Central memory CD4-positive, alpha-beta T cell (primary cell): Measurements from ENCODE around the gene CDX2.

ENCODE experiments used
- DNase-seq: peaks from one replicate; pipeline ENCODE4 v3.0.0; 2022

The CDX2 gene

GRCh38 chr13:27928353-27928804 is 40.7 kb downstream of the CDX2 start:
- DNase-seq: no peak

GRCh38 chr13:27927444-27928352 is 41.4 kb downstream of the CDX2 start:
- no peak for DNase-seq

GRCh38 chr13:27926644-27927434 is 42.3 kb downstream of the CDX2 start:
- DNase-seq: no peak

- DNase-seq: no peak
These were observed 43.7 kb downstream of the CDX2 start for GRCh38 chr13:27925220-27925991.

- no peak for DNase-seq
These were observed 44.5 kb downstream of the CDX2 start for GRCh38 chr13:27924529-27925141.

- no peak for DNase-seq
These were observed 45.2 kb downstream of the CDX2 start for GRCh38 chr13:27923794-27924528.

GRCh38 chr13:27922883-27923612 is 46.1 kb downstream of the CDX2 start:
- no peak for DNase-seq

- DNase-seq: no peak
These were observed 46.9 kb downstream of the CDX2 start for GRCh38 chr13:27921961-27922882.

GRCh38 chr13:27921421-27921960 is 47.6 kb downstream of the CDX2 start:
- DNase-seq: no peak

- DNase-seq: no peak
These were observed 48.3 kb downstream of the CDX2 start for GRCh38 chr13:27920677-27921420.

- DNase-seq: no peak
These were observed 49.0 kb downstream of the CDX2 start, which contains the start of gene PDX1 for GRCh38 chr13:27919934-27920676. Gene PDX1, plus strand, starts transcription at chr13:27920000. Its CDS starts 139 bp downstream, at chr13:27920139.

- DNase-seq: no peak
These were observed 49.5 kb downstream of the CDX2 start for GRCh38 chr13:27919659-27919933.

- DNase-seq: no peak
These were observed 50.0 kb downstream of the CDX2 start for GRCh38 chr13:27918918-27919658.

GRCh38 chr13:27918041-27918917 is 50.8 kb downstream of the CDX2 start:
- no peak for DNase-seq

GRCh38 chr13:27917121-27917947 is 51.8 kb downstream of the CDX2 start:
- DNase-seq: no peak
